H1 (cell line): ENCODE data around the gene RPTOR. TPM values are rescaled to one million over a fixed set of nuclear protein-coding genes. Genes with fewer than 3 reads are reported as not detected.

ENCODE experiments used
- EZH2 ChIP-seq: fragments of 200-600 bp; sonication (generic); IDR thresholded peaks from 2 replicates; pipeline ENCODE4 v1.7.1; 2012; ENCODE audit warnings: low read depth, mild to moderate bottlenecking, moderate library complexity, low read length, inconsistent platforms; ENCODE audit not compliant: severe bottlenecking
- GABPA ChIP-seq: IDR thresholded peaks from 2 replicates; pipeline ENCODE4 v1.6.1; 2011; ENCODE audit warnings: mild to moderate bottlenecking, low read length, moderate library complexity, borderline replicate concordance; ENCODE audit not compliant: insufficient read depth
- JUND ChIP-seq: IDR thresholded peaks from 2 replicates; pipeline ENCODE4 v1.6.1; 2011; ENCODE audit warnings: mild to moderate bottlenecking, improper control_type of control experiment, low read length
- POLR2A ChIP-seq, 2 experiments: IDR thresholded peaks; 1 replicate in 1 of 2; 2 replicates in 1 of 2; pipeline ENCODE4 v1.6.1; 2011; ENCODE audit warnings: low read depth in 2 of 2, low read length in 2 of 2, mild to moderate bottlenecking in 2 of 2; ENCODE audit errors: control extremely low read depth in 1 of 2
- SUZ12 ChIP-seq: fragments of 200-600 bp; sonication (generic); IDR thresholded peaks from 2 replicates; pipeline ENCODE4 v1.6.1; 2012; ENCODE audit warnings: mild to moderate bottlenecking, inconsistent platforms, low read length, moderate library complexity, mixed read lengths
- TBP ChIP-seq: IDR thresholded peaks from 2 replicates; pipeline ENCODE4 v1.6.1; 2011; ENCODE audit warnings: low read depth, low read length, improper control_type of control experiment
- TEAD4 ChIP-seq: IDR thresholded peaks from 2 replicates; pipeline ENCODE4 v1.6.1; 2012; ENCODE audit warnings: low read depth, low read length, inconsistent platforms, mixed read lengths
- polyA plus RNA-seq, 7 experiments: library from polyadenylated mRNA; depleted of rRNA in 3 of 7; stranded (reverse) in 5 of 7; unstranded in 2 of 7; fragments of >200 nt in 5 of 7; fragments of 200-250 nt in 2 of 7; gene quantifications; 1 replicate in 5 of 7; 2 replicates in 1 of 7; 4 replicates in 1 of 7; pipeline versions ENCODE4 v1.2.1 to v1.2.3, GENCODE V29; 2011 to 2013; ENCODE audit warnings: missing spikeins in 2 of 7, mixed read lengths in 2 of 7
- total RNA-seq: library from RNA; stranded (reverse); fragmentation: NEBNext Ultra II Directional; extraction: Animal tissue kit (Norgen Biotek cat#: 25700); gene quantifications from 2 replicates; pipeline ENCODE4 v1.2.1, GENCODE V29; 2021
- TF ChIP-seq, protein P1 (sequence below): fragments of 300-600 bp; sonication (generic); IDR thresholded peaks from 2 replicates; pipeline ENCODE4 v1.7.1; 2012; ENCODE audit warnings: low read length, moderate library complexity, mild to moderate bottlenecking, inconsistent platforms; ENCODE audit not compliant: insufficient replicate concordance
- TF ChIP-seq, protein P2 (sequence below): IDR thresholded peaks from 2 replicates; pipeline ENCODE4 v1.6.1; 2011; ENCODE audit warnings: low read length, improper control_type of control experiment

Gene RPTOR
- total and polyA plus RNA-seq, 2 of the 8 experiments (the other 6 are each of a cell fraction or from before 2014, with no cell fraction given): 6.9 to 28.7 TPM

DNA sequence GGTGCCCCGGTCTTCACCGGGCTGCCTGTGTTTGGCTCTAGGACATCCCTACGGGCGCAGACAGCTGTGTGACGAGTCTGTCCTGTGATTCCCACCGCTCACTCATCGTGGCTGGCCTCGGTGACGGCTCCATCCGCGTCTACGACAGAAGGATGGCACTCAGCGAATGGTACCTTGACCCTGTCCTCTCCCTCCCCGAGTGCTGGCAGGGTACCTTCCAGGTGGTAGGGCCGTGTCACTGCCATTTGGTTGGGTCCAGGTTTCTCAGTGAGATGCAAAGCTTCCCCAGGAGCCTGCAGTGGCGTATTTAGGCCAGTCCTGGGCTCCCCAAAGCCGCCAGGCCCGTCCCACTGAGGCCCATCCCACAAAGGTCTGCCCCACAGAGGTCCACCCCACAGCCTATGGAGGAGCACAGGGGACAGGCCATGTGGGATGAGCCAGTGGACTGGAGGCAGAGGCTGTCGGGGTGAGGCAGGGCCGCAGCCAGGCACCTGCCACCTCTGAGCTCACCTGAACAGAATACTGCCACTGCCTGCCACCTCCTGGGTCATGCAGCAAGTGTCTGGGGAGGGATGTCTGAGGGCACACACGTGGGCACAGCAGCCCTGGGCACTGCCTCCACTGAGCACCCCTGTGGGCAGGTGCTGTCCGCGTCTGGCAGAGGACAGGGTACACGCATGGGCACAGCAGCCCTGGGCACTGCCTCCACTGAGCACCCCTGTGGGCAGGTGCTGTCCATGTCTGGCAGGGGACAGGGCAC is 415.6 kb downstream of the RPTOR start (continued):
- TF ChIP-seq, protein P1, sequence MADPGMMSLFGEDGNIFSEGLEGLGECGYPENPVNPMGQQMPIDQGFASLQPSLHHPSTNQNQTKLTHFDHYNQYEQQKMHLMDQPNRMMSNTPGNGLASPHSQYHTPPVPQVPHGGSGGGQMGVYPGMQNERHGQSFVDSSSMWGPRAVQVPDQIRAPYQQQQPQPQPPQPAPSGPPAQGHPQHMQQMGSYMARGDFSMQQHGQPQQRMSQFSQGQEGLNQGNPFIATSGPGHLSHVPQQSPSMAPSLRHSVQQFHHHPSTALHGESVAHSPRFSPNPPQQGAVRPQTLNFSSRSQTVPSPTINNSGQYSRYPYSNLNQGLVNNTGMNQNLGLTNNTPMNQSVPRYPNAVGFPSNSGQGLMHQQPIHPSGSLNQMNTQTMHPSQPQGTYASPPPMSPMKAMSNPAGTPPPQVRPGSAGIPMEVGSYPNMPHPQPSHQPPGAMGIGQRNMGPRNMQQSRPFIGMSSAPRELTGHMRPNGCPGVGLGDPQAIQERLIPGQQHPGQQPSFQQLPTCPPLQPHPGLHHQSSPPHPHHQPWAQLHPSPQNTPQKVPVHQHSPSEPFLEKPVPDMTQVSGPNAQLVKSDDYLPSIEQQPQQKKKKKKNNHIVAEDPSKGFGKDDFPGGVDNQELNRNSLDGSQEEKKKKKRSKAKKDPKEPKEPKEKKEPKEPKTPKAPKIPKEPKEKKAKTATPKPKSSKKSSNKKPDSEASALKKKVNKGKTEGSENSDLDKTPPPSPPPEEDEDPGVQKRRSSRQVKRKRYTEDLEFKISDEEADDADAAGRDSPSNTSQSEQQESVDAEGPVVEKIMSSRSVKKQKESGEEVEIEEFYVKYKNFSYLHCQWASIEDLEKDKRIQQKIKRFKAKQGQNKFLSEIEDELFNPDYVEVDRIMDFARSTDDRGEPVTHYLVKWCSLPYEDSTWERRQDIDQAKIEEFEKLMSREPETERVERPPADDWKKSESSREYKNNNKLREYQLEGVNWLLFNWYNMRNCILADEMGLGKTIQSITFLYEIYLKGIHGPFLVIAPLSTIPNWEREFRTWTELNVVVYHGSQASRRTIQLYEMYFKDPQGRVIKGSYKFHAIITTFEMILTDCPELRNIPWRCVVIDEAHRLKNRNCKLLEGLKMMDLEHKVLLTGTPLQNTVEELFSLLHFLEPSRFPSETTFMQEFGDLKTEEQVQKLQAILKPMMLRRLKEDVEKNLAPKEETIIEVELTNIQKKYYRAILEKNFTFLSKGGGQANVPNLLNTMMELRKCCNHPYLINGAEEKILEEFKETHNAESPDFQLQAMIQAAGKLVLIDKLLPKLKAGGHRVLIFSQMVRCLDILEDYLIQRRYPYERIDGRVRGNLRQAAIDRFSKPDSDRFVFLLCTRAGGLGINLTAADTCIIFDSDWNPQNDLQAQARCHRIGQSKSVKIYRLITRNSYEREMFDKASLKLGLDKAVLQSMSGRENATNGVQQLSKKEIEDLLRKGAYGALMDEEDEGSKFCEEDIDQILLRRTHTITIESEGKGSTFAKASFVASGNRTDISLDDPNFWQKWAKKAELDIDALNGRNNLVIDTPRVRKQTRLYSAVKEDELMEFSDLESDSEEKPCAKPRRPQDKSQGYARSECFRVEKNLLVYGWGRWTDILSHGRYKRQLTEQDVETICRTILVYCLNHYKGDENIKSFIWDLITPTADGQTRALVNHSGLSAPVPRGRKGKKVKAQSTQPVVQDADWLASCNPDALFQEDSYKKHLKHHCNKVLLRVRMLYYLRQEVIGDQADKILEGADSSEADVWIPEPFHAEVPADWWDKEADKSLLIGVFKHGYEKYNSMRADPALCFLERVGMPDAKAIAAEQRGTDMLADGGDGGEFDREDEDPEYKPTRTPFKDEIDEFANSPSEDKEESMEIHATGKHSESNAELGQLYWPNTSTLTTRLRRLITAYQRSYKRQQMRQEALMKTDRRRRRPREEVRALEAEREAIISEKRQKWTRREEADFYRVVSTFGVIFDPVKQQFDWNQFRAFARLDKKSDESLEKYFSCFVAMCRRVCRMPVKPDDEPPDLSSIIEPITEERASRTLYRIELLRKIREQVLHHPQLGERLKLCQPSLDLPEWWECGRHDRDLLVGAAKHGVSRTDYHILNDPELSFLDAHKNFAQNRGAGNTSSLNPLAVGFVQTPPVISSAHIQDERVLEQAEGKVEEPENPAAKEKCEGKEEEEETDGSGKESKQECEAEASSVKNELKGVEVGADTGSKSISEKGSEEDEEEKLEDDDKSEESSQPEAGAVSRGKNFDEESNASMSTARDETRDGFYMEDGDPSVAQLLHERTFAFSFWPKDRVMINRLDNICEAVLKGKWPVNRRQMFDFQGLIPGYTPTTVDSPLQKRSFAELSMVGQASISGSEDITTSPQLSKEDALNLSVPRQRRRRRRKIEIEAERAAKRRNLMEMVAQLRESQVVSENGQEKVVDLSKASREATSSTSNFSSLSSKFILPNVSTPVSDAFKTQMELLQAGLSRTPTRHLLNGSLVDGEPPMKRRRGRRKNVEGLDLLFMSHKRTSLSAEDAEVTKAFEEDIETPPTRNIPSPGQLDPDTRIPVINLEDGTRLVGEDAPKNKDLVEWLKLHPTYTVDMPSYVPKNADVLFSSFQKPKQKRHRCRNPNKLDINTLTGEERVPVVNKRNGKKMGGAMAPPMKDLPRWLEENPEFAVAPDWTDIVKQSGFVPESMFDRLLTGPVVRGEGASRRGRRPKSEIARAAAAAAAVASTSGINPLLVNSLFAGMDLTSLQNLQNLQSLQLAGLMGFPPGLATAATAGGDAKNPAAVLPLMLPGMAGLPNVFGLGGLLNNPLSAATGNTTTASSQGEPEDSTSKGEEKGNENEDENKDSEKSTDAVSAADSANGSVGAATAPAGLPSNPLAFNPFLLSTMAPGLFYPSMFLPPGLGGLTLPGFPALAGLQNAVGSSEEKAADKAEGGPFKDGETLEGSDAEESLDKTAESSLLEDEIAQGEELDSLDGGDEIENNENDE: no peak
- TF ChIP-seq JUND (no peak), EZH2 (no peak), TEAD4 (no peak), TBP (no peak), GABPA (no peak), SUZ12 (no peak), POLR2A (IDR thresholded peaks at IDR 0.05; ENCODE audit: control extremely low read depth in 1 of 2, low read depth in 2 of 2, low read length in 2 of 2) (no peak)
- TF ChIP-seq, protein P2, sequence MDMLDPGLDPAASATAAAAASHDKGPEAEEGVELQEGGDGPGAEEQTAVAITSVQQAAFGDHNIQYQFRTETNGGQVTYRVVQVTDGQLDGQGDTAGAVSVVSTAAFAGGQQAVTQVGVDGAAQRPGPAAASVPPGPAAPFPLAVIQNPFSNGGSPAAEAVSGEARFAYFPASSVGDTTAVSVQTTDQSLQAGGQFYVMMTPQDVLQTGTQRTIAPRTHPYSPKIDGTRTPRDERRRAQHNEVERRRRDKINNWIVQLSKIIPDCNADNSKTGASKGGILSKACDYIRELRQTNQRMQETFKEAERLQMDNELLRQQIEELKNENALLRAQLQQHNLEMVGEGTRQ: no peak
- TF ChIP-seq, all 59 proteins: peak for 0
